Effector CD8-positive, alpha-beta T cell (primary cell): ENCODE measurements around the gene SMKR1.
"Not testable (repeated sequence)": the region's sequence is repeated elsewhere in the genome, so short reads cannot be mapped to it uniquely, and the experiment has no call there.

ENCODE experiments used
- DNase-seq: peaks from one replicate; lab custom pipeline; 2025; lab: John Stamatoyannopoulos, UW

The SMKR1 gene

GRCh38 chr7:129482781-129483180, 19.6 kb upstream of the SMKR1 start:
- no peak for DNase-seq

DNA sequence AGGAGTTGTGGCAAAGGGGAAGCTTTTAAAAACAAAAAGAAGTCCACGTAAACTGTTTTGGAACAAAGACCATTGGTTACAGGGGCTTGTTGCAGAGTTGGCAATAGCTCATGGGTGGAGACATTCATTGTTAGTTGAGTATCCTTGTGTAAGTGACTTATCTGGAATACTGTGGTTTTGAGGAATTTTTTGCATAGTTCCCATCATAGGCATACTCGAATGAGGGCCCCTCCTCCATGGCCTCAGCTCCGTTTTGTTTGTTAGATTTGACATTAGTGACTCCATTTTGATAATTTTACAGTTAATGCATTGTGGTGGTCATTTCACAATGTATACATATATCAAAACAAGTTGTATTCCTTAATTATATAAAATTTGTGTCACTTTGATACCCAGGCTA, 12.8 kb upstream of the SMKR1 start:
- no peak for DNase-seq

DNA sequence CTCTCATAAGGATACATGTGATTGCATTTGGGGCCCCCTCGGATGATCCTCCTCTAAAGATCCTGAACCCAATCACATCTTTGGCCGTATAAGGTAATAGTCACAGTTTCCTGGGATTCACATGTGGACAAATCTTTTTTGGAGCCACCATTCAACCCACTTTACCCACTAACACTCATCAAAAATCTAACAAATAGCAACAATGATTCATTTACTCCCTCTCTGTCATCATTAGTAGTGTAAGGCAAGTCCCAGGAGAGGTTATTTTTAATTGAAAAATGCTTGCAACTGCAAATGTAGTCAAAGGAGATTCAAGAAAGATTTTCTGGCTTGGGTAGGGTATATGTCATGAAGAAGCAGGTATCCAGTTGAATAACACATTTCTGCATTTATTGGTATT, 9.9 kb upstream of the SMKR1 start:
- DNase-seq = no peak

GRCh38 chr7:129493555-129493954, 8.8 kb upstream of the SMKR1 start:
- DNase-seq = no peak

DNA sequence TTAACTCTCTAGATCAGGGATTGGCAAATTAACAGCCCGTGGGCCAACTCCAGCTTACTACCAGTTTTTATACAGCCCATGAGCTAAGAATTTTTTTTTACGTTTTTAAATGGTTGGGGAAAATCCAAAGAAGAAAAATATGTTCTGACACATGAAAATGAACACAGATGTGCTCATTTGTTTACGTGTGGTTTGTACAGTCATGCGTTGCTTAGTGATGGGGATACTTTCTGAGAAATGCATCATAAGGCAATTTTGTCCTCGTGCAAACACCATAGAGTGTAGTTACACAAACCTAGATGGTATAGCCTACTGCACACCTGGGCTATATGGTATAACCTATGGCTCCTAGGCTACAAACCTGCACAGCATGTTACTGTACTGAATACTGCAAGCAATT, 8.3 kb upstream of the SMKR1 start:
- no peak for DNase-seq

DNA sequence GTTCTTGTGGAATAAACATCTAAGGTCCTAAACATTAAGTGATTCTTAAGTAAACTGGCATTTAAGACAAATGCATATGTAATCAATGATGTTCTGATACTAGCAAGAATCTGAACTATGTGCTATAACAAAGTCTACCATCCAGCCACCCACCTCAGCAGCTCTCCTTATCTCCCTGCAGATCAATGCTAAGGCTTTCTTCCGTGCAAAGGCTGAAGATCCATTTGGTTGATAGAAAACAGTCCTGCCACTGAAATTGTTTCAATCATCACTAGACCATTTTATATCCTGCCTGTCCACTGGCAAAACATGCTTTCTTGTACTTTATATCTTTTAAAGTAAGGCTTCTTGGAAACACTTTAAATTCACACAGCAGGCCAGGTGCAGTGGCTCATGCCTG, 6.3 kb upstream of the SMKR1 start:
- no peak for DNase-seq

DNA sequence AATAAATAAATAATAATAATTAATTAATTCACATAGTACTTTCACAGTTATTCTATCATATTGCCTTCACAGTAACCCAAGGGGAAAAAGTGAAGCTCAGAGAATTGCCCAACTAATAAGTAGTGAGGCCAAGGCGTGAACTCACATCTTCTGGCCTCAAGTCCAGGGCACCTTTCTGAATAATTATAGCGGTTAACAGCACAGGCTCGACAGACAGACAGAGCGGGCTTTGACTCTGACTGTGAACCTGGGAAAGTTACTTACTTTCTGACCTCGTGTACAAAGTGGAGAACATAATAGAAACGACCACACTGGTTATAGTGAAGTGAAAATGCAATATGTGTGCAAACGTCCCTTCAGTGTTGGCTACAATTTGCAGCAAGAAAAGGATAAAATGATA, 5.7 kb upstream of the SMKR1 start:
- DNase-seq = no peak

GRCh38 chr7:129497156-129497555, 5.2 kb upstream of the SMKR1 start:
- no peak for DNase-seq

DNA sequence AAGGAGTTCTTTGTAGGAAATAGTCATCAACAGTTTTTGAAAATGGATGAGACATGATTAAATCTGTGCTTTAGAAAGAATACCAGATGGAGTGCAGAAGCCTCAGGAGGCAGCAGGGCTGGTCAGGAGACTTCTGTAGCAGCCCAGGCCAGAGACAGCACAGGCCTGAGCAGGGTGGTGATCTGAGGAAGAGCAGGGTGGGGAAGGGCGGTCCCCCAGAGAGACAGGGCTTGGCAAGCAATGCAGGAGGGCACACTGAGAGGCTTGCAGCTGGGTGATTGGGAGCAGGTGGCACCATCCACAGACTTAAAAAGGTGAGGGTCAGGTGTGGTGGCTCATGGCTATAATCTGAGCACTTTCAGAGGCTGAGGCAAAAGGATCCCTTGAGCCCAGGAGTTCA, 4.3 kb upstream of the SMKR1 start:
- no peak for DNase-seq

- DNase-seq = no peak
These were observed 2.3 kb upstream of the SMKR1 start for GRCh38 chr7:129499999-129500398.

GRCh38 chr7:129502708-129503685, 666 bp downstream of the SMKR1 start:
- DNase-seq = peak; percentile 22

GRCh38 chr7:129503725-129504124, 1.4 kb downstream of the SMKR1 start:
- DNase-seq = no peak

DNA sequence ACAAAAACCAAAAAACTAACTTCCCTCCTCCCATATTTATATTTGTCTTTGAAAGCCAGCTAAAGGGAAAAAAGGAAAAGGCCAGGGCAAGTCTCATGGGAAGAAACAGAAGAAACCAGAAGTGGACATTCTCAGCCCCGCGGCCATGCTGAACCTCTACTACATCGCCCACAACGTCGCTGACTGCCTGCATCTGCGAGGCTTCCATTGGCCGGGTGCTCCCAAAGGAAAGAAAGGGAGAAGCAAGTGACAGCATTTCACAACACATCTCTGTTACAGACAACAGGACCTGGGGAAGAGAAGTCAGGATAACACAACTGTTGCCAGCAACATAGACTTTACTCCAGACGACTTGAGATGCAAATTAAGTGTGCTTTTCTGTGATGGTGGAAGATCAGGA, 9.9 kb downstream of the SMKR1 start:
- no peak for DNase-seq

DNA sequence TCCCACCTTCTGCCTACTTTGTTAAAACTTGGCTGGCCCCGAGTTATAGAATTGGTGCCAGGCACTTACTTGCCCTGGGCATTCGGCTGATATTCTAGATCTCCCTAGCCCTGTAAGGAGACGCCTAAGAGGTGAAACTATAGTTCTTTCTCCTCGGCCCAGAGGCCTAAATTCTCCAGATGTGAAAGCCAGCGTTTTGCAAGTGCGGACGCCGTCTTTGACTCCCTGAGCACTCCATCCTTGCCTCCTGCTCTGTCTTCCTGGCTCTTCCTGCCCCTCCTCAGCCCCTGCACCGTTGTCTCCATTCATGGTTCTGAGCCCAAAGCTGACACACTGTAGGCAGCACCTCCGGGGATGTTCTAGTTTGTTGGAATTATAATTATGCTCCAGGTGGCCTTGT, 11.2 kb downstream of the SMKR1 start:
- no peak for DNase-seq

DNA sequence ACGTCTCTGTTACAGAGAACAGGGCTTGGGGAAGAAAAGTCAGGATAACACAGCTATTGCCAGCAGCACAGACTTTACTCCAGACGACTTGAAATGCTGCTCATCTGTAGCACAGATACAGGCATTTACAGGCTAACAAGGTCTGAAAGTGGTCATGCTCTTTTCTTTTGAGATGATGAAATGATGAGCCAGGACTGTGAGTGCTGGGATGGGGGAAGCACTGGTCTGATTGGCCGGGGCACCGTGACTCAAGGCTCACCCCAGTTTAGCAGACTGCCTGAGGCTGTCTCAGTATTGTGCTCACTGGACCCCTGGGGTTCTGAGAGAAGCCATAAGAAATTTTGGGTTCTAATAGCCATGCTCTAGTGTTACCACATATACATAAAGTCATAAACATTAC, 12.4 kb downstream of the SMKR1 start:
- no peak for DNase-seq

- no peak for DNase-seq
These were observed 13.1 kb downstream of the SMKR1 start for GRCh38 chr7:129515381-129515780.

DNA sequence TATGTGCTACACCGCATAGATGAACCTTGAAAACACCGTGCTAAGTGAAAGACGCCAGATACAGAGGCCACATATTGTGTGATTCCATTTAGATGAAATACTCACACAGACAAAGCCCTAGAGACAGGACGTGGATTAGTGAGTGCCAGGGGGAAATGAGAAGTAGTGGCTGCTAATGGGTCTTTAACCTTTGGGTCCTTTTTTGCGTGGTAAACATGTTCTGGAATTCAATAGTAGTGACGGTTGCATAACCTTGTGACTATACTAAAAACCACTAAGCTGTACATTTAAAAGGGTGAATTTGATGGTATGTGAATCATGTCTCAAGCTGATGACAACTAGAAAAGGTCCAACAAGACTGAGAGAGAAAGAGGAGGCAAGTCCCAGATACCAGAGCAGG, 15.6 kb downstream of the SMKR1 start:
- DNase-seq = no peak

- no peak for DNase-seq
These were observed 17.1 kb downstream of the SMKR1 start for GRCh38 chr7:129519464-129519863.

DNA sequence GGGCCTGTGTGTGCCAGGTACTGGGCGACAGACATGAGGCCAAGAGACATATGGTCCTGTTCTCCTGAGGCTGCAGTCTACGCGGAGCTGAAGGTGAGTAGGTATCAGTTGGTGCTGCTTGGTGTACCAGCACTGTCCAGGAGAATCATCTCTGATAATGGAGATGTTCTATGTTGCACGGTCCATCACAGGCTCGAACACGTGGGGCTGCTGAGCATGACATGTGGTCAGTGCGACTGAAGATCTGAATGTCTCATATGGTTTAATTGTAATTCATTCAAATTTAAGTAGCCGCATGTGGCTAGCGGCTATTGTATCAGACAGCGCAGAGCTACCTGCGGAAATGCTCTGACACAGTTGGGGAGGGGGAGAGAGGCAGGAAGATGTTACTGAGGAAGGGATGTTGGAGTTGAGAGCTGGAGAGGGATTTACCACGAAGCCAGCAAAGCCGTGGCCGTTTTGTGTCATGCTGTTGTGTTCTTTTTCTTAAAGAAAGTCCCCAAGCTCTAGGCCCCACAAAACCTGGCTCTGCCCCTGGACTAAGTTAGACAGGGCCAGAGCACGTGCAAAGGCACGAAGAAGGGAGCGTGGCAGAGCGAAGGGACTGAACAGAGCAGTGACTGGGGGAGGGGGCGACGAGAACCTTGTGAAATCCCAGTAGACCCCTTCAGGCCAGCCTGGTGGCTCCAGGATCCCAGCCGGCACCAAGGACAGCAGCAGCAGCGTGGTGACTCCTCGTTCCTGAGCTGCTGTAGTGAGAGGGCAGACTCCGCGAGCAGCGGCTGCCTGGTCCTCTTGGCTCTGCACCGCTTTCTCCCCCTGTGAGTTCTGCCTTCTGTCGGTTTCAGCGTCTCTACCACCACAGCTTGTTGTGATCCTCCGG, 20.0 kb downstream of the SMKR1 start:
- DNase-seq = no peak

DNA sequence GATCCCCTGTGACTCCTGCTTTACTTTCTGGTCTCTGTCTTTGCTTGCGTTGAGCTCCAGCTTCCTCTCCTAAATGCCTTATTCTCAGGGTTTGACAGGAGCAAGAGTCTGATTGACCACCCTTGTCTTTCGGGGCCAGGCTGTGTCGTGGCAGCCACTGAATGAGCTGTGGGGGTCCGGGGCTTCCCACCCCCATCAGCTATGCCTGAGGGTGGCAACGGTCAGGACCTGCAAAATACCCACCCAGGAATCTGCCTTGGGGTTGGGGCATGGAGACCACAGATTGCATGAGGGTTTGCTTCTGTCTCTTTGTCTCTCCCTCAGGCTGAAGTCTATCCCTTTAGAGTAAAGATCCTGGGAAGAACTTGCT, 20.6 kb downstream of the SMKR1 start:
- DNase-seq = no peak

DNA sequence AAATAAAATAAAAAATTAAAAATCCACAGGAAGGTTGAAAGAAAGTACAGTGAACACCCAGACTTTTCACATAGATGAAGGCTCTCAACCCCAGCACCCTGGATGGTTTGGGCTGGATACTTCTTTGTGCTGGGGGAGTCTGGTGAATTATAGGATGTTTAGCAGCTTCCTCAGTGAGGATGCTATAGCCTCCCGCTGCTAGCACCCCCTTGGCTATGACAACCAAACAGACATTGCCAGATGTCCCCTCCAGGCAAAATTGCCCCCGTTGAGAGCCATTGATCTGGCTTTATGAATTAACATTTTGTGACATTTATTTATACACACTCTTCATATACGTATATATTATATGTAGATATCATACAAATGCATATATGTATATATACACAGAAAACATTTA, 21.6 kb downstream of the SMKR1 start:
- DNase-seq = no peak

DNA sequence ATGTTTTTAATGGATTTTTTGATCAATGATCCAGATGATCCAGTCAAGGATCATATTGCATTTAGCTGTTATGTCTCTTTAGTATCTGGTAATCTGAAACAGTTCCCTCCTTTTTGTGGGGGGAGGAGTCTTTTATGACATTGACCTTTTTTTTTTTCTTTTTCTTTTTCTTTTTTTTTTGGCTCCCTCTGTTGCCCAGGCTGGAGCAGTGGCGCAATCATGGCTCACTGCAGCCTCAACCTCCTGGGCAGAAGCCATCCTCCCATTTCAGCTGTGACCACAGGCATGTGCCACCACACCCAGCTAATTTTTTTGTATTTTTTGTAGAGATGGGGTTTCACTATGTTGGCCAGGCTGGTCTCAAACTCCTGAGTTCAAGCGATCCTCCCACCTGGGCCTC, 22.1 kb downstream of the SMKR1 start:
- DNase-seq = not testable (repeated sequence)
